GM23338 (cell line): Measurements from ENCODE around the gene ZFP92. TPM values are rescaled to one million over a fixed set of nuclear protein-coding genes. Genes with fewer than 3 reads are reported as not detected.

Source experiments
- ATAC-seq: fragments of 200-7000 bp; cut with Tn5 transposase; 3 replicates; pipeline ENCODE4 v1.9.1; 2020
- DNase-seq: peaks from one replicate; pipeline ENCODE4 v3.0.0-alpha.2; 2015; ENCODE audit warnings: low spot score
- H2AFZ ChIP-seq: fragments of 200-600 bp; sonication (generic); 2 replicates; pipeline ENCODE4 v1.8.0; 2016; ENCODE audit warnings: antibody characterized with exemption, mild to moderate bottlenecking, moderate library complexity
- H3F3A ChIP-seq: fragments of 200-600 bp; sonication (generic); replicated peaks from 2 replicates; pipeline ENCODE4 v1.8.0; 2017; ENCODE audit warnings: antibody characterized with exemption, mixed run types, low read depth
- H3K27ac ChIP-seq: fragments of 200-600 bp; sonication (generic); 2 replicates; pipeline ENCODE4 v1.6.1; 2016; ENCODE audit warnings: low read depth
- H3K27me3 ChIP-seq: fragments of 200-600 bp; sonication (generic); 2 replicates; pipeline ENCODE4 v1.8.0; 2016; ENCODE audit warnings: mild to moderate bottlenecking, mixed run types, moderate library complexity; ENCODE audit not compliant: insufficient read depth
- H3K36me3 ChIP-seq: fragments of 200-600 bp; sonication (generic); 2 replicates; pipeline ENCODE4 v1.8.0; 2016; ENCODE audit warnings: mild to moderate bottlenecking; ENCODE audit not compliant: insufficient read depth
- H3K4me1 ChIP-seq: fragments of 200-600 bp; sonication (generic); 2 replicates; pipeline ENCODE4 v1.8.0; 2016; ENCODE audit warnings: mild to moderate bottlenecking, moderate library complexity; ENCODE audit not compliant: insufficient read depth
- H3K4me2 ChIP-seq: fragments of 200-600 bp; sonication (generic); 2 replicates; pipeline ENCODE4 v1.7.1; 2017; ENCODE audit warnings: mixed run types
- H3K4me3 ChIP-seq: fragments of 200-600 bp; sonication (generic); 2 replicates; pipeline ENCODE4 v1.6.1; 2016; ENCODE audit warnings: mixed run types
- H3K79me2 ChIP-seq: fragments of 200-600 bp; sonication (generic); replicated peaks from 2 replicates; pipeline ENCODE4 v1.8.0; 2017; ENCODE audit warnings: mild to moderate bottlenecking; ENCODE audit not compliant: insufficient read depth
- H3K9me2 ChIP-seq: fragments of 200-600 bp; sonication (generic); 2 replicates; pipeline ENCODE4 v1.8.0; 2017; ENCODE audit not compliant: insufficient read depth
- H4K20me1 ChIP-seq: fragments of 200-600 bp; sonication (generic); replicated peaks from 2 replicates; pipeline ENCODE4 v1.8.0; 2017; ENCODE audit warnings: mild to moderate bottlenecking; ENCODE audit not compliant: insufficient read depth
- H3K27ac Mint-ChIP-seq: 2 replicates; pipeline ENCODE4 v1.8.0; 2020; ENCODE audit warnings: inconsistent platforms, mild to moderate bottlenecking, moderate library complexity, mixed read lengths
- H3K27me3 Mint-ChIP-seq: 3 replicates; pipeline ENCODE4 v1.8.0; 2022; ENCODE audit warnings: low read depth, mild to moderate bottlenecking, moderate library complexity, mixed read lengths, inconsistent platforms; ENCODE audit not compliant: insufficient read depth, poor library complexity
- H3K36me3 Mint-ChIP-seq: 3 replicates; pipeline ENCODE4 v1.8.0; 2021; ENCODE audit warnings: low read depth, mild to moderate bottlenecking, inconsistent platforms, moderate library complexity, mixed read lengths
- H3K4me1 Mint-ChIP-seq: 3 replicates; pipeline ENCODE4 v1.8.0; 2020; ENCODE audit warnings: mild to moderate bottlenecking, inconsistent platforms, mixed read lengths
- H3K4me3 Mint-ChIP-seq: 3 replicates; pipeline ENCODE4 v1.8.0; 2021; ENCODE audit warnings: moderate library complexity, mild to moderate bottlenecking, inconsistent platforms, mixed read lengths
- H3K9me3 Mint-ChIP-seq: 3 replicates; pipeline ENCODE4 v1.8.0; 2020; ENCODE audit warnings: moderate library complexity, mild to moderate bottlenecking, inconsistent platforms, mixed read lengths
- ETS1 ChIP-seq: IDR thresholded peaks from 2 replicates; pipeline ENCODE4 v1.6.1; 2016; ENCODE audit warnings: antibody characterized with exemption
- EZH2 ChIP-seq: fragments of 200-600 bp; sonication (generic); IDR thresholded peaks from one replicate; pipeline ENCODE4 v1.8.0; 2017; ENCODE audit warnings: antibody characterized with exemption, mild to moderate bottlenecking, low read depth; ENCODE audit not compliant: unreplicated experiment
- EZH2phosphoT487 ChIP-seq: fragments of 200-600 bp; sonication (generic); IDR thresholded peaks from one replicate; pipeline ENCODE4 v1.8.1; 2018; ENCODE audit warnings: antibody characterized with exemption; ENCODE audit not compliant: unreplicated experiment
- NANOG ChIP-seq: IDR thresholded peaks from 2 replicates; pipeline ENCODE4 v1.6.1; 2016; ENCODE audit warnings: antibody characterized with exemption, borderline replicate concordance
- POLR2AphosphoS5 ChIP-seq: IDR thresholded peaks from 2 replicates; pipeline ENCODE4 v1.6.1; 2016; ENCODE audit warnings: antibody characterized with exemption, low read depth
- STAT1 ChIP-seq: IDR thresholded peaks from one replicate; pipeline ENCODE4 v1.6.1; 2016; ENCODE audit warnings: antibody characterized with exemption; ENCODE audit not compliant: unreplicated experiment
- ZNF114 ChIP-seq: fragments of 250-450 bp; sonication (Bioruptor Pico); IDR thresholded peaks from 2 replicates; pipeline ENCODE4 v1.5.0; 2020; ENCODE audit warnings: mild to moderate bottlenecking, moderate library complexity
- ZNF331 ChIP-seq: fragments of 250-450 bp; sonication (Bioruptor Pico); IDR thresholded peaks from 2 replicates; pipeline ENCODE4 v1.5.0; 2020; ENCODE audit warnings: low read depth, mild to moderate bottlenecking, moderate library complexity
- polyA plus RNA-seq: library from polyadenylated mRNA; unstranded; fragments of >200 nt; fragmentation: Nextera tagmentation; extraction: Ambion mirVana; gene quantifications from 2 replicates; pipeline ENCODE4 v1.2.1, GENCODE V29; 2016
- total RNA-seq: library from RNA; depleted of rRNA; stranded (reverse); fragments of >200 nt; shearing (Covaris generic); gene quantifications from 2 replicates; pipeline ENCODE4 v1.2.3, GENCODE V29; 2014
- TF ChIP-seq, protein P1 (sequence below): IDR thresholded peaks from one replicate; pipeline ENCODE4 v1.6.1; 2018; ENCODE audit warnings: antibody characterized with exemption; ENCODE audit not compliant: unreplicated experiment
- TF ChIP-seq, protein P2 (sequence below), 2 experiments: fragments of 200-600 bp in 1 of 2; sonication (generic) in 1 of 2; conservative IDR thresholded peaks; 2 replicates each; pipeline versions ENCODE4 v1.5.1 to v1.6.1; 2016 to 2017; ENCODE audit warnings: antibody characterized with exemption in 2 of 2, low read depth in 2 of 2, mild to moderate bottlenecking in 2 of 2, moderate library complexity in 1 of 2
- TF ChIP-seq, protein P3 (sequence below): fragments of 250-450 bp; sonication (Bioruptor Pico); IDR thresholded peaks from 2 replicates; pipeline ENCODE4 v1.5.0; 2020; ENCODE audit warnings: mild to moderate bottlenecking, moderate library complexity

Gene ZFP92
- total and polyA plus RNA-seq, 2 experiments from 2014 or later: 0.05 to 0.52 TPM

GRCh38 chrX:153434801-153435200 lies 23.5 kb downstream of the ZFP92 start (continued):
- TF ChIP-seq, protein P1, sequence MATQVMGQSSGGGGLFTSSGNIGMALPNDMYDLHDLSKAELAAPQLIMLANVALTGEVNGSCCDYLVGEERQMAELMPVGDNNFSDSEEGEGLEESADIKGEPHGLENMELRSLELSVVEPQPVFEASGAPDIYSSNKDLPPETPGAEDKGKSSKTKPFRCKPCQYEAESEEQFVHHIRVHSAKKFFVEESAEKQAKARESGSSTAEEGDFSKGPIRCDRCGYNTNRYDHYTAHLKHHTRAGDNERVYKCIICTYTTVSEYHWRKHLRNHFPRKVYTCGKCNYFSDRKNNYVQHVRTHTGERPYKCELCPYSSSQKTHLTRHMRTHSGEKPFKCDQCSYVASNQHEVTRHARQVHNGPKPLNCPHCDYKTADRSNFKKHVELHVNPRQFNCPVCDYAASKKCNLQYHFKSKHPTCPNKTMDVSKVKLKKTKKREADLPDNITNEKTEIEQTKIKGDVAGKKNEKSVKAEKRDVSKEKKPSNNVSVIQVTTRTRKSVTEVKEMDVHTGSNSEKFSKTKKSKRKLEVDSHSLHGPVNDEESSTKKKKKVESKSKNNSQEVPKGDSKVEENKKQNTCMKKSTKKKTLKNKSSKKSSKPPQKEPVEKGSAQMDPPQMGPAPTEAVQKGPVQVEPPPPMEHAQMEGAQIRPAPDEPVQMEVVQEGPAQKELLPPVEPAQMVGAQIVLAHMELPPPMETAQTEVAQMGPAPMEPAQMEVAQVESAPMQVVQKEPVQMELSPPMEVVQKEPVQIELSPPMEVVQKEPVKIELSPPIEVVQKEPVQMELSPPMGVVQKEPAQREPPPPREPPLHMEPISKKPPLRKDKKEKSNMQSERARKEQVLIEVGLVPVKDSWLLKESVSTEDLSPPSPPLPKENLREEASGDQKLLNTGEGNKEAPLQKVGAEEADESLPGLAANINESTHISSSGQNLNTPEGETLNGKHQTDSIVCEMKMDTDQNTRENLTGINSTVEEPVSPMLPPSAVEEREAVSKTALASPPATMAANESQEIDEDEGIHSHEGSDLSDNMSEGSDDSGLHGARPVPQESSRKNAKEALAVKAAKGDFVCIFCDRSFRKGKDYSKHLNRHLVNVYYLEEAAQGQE: no peak
- TF ChIP-seq STAT1: no peak
- TF ChIP-seq EZH2: no peak
- no peak for TF ChIP-seq ZNF114 (CRISPR knock-in tag)
- TF ChIP-seq ZNF331: no peak
- no peak for TF ChIP-seq EZH2phosphoT487
- TF ChIP-seq NANOG: no peak
- TF ChIP-seq, protein P2, sequence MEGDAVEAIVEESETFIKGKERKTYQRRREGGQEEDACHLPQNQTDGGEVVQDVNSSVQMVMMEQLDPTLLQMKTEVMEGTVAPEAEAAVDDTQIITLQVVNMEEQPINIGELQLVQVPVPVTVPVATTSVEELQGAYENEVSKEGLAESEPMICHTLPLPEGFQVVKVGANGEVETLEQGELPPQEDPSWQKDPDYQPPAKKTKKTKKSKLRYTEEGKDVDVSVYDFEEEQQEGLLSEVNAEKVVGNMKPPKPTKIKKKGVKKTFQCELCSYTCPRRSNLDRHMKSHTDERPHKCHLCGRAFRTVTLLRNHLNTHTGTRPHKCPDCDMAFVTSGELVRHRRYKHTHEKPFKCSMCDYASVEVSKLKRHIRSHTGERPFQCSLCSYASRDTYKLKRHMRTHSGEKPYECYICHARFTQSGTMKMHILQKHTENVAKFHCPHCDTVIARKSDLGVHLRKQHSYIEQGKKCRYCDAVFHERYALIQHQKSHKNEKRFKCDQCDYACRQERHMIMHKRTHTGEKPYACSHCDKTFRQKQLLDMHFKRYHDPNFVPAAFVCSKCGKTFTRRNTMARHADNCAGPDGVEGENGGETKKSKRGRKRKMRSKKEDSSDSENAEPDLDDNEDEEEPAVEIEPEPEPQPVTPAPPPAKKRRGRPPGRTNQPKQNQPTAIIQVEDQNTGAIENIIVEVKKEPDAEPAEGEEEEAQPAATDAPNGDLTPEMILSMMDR (conservative IDR thresholded peaks at IDR 0.05; ENCODE audit: low read depth in 2 of 2): no peak

DNA sequence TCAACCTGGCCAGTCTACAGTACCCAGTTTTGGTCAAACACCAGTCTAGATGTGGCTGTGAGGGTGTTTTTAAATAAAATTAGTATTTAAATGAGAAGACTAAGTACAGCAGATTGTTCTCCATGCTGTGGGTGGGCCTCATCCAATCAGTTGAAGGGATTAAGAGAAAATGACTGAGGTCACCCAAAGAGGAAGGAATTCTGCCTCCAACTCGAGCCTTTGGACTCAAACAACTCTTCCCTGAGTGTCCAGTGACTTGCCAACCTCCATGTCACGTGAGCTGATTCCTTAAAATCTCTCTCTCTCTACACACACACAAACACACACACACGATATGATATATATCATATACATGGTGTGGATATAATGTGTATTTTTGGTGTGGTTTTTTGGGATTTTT lies 24.6 kb downstream of the ZFP92 start:
- Mint-ChIP-seq H3K36me3 (no peaks in the 10 kb centered on the region), H3K27ac (no peak overlapping the region), H3K27me3 (no peaks in the 10 kb centered on the region), H3K4me1 (no peaks in the 10 kb centered on the region), H3K9me3 (0 out of 3 replicates have a peak, but pooled peaks cover 1% of the 10 kb centered on the region), H3K4me3 (no peak overlapping the region)
- TF ChIP-seq ZNF114 (CRISPR knock-in tag) (no peak), POLR2AphosphoS5 (no peak), ETS1 (no peak)
- TF ChIP-seq, protein P3, sequence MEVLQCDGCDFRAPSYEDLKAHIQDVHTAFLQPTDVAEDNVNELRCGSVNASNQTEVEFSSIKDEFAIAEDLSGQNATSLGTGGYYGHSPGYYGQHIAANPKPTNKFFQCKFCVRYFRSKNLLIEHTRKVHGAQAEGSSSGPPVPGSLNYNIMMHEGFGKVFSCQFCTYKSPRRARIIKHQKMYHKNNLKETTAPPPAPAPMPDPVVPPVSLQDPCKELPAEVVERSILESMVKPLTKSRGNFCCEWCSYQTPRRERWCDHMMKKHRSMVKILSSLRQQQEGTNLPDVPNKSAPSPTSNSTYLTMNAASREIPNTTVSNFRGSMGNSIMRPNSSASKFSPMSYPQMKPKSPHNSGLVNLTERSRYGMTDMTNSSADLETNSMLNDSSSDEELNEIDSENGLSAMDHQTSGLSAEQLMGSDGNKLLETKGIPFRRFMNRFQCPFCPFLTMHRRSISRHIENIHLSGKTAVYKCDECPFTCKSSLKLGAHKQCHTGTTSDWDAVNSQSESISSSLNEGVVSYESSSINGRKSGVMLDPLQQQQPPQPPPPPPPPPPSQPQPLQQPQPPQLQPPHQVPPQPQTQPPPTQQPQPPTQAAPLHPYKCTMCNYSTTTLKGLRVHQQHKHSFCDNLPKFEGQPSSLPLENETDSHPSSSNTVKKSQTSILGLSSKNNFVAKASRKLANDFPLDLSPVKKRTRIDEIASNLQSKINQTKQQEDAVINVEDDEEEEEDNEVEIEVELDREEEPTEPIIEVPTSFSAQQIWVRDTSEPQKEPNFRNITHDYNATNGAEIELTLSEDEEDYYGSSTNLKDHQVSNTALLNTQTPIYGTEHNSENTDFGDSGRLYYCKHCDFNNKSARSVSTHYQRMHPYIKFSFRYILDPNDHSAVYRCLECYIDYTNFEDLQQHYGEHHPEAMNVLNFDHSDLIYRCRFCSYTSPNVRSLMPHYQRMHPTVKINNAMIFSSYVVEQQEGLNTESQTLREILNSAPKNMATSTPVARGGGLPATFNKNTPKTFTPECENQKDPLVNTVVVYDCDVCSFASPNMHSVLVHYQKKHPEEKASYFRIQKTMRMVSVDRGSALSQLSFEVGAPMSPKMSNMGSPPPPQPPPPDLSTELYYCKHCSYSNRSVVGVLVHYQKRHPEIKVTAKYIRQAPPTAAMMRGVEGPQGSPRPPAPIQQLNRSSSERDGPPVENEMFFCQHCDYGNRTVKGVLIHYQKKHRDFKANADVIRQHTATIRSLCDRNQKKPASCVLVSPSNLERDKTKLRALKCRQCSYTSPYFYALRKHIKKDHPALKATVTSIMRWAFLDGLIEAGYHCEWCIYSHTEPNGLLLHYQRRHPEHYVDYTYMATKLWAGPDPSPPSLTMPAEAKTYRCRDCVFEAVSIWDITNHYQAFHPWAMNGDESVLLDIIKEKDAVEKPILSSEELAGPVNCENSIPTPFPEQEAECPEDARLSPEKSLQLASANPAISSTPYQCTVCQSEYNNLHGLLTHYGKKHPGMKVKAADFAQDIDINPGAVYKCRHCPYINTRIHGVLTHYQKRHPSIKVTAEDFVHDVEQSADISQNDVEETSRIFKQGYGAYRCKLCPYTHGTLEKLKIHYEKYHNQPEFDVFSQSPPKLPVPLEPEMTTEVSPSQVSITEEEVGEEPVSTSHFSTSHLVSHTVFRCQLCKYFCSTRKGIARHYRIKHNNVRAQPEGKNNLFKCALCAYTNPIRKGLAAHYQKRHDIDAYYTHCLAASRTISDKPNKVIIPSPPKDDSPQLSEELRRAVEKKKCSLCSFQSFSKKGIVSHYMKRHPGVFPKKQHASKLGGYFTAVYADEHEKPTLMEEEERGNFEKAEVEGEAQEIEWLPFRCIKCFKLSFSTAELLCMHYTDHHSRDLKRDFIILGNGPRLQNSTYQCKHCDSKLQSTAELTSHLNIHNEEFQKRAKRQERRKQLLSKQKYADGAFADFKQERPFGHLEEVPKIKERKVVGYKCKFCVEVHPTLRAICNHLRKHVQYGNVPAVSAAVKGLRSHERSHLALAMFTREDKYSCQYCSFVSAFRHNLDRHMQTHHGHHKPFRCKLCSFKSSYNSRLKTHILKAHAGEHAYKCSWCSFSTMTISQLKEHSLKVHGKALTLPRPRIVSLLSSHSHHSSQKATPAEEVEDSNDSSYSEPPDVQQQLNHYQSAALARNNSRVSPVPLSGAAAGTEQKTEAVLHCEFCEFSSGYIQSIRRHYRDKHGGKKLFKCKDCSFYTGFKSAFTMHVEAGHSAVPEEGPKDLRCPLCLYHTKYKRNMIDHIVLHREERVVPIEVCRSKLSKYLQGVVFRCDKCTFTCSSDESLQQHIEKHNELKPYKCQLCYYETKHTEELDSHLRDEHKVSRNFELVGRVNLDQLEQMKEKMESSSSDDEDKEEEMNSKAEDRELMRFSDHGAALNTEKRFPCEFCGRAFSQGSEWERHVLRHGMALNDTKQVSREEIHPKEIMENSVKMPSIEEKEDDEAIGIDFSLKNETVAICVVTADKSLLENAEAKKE (CRISPR knock-in tag): no peak
- TF ChIP-seq, protein P2 (conservative IDR thresholded peaks at IDR 0.05; ENCODE audit: low read depth in 2 of 2): no peak
- Histone ChIP-seq H3F3A (no peaks in the 10 kb centered on the region), H3K4me2 (no peak overlapping the region), H4K20me1 (no peaks in the 10 kb centered on the region), H3K9me2 (no peaks in the 10 kb centered on the region), H3K4me3 (no peak overlapping the region), H2AFZ (no peak overlapping the region), H3K27ac (no peak overlapping the region), H3K79me2 (no peaks in the 10 kb centered on the region), H3K4me1 (no peaks in the 10 kb centered on the region), H3K36me3 (no peaks in the 10 kb centered on the region), H3K27me3 (no peaks in the 10 kb centered on the region)
- ATAC-seq (no peak), DNase-seq (no peak)
